Liver (tissue), 9 donors: ENCODE data around the gene DKKL1. TPM values are rescaled to one million over a fixed set of nuclear protein-coding genes. Genes with fewer than 3 reads are reported as not detected.

ENCODE experiments used
- DNase-seq: peaks from one replicate; pipeline ENCODE4 v3.0.0-alpha.2; 2017; ENCODE audit warnings: low spot score
- H3K27ac ChIP-seq, 2 donors: one replicate each; pipeline ENCODE4 v1.7.0; 2013; ENCODE audit warnings: inconsistent platforms in 2 of 2, low read length in 2 of 2, control low read depth in 1 of 2, low read depth in 1 of 2, mild to moderate bottlenecking in 1 of 2
- H3K27me3 ChIP-seq, 4 donors: one replicate each; pipeline versions ENCODE4 v1.6.1 to v1.7.0; 2013; ENCODE audit warnings: low read length in 3 of 4, inconsistent platforms in 1 of 4, mild to moderate bottlenecking in 1 of 4, moderate library complexity in 1 of 4; ENCODE audit not compliant: control insufficient read depth in 4 of 4, insufficient read depth in 4 of 4
- H3K36me3 ChIP-seq, 4 donors: one replicate each; pipeline versions ENCODE4 v1.6.1 to v1.7.0; 2013; ENCODE audit warnings: low read length in 3 of 4, mild to moderate bottlenecking in 3 of 4, low read depth in 1 of 4, moderate library complexity in 1 of 4; ENCODE audit not compliant: control insufficient read depth in 4 of 4, insufficient read depth in 3 of 4
- H3K4me1 ChIP-seq, 4 donors: one replicate each; pipeline versions ENCODE4 v1.6.1 to v1.7.0; 2013; ENCODE audit warnings: low read length in 3 of 4, mild to moderate bottlenecking in 3 of 4, moderate library complexity in 1 of 4; ENCODE audit not compliant: control insufficient read depth in 4 of 4, insufficient read depth in 4 of 4
- H3K4me3 ChIP-seq, 3 donors: one replicate each; pipeline versions ENCODE4 v1.6.1 to v1.7.0; 2013; ENCODE audit warnings: low read length in 3 of 3, control low read depth in 1 of 3, low read depth in 1 of 3, mild to moderate bottlenecking in 1 of 3
- H3K9ac ChIP-seq, 2 donors: one replicate each; pipeline ENCODE4 v1.7.0; 2013; ENCODE audit warnings: low read length in 2 of 2, mild to moderate bottlenecking in 2 of 2, moderate library complexity in 2 of 2, control low read depth in 1 of 2, low read depth in 1 of 2
- H3K9me3 ChIP-seq, 4 donors: one replicate each; pipeline versions ENCODE4 v1.6.1 to v1.7.0; 2013; ENCODE audit warnings: low read length in 3 of 4; ENCODE audit not compliant: control insufficient read depth in 4 of 4
- ATF3 ChIP-seq: IDR thresholded peaks from 2 replicates; pipeline ENCODE4 v1.6.1; 2016; ENCODE audit warnings: antibody characterized with exemption
- EGR1 ChIP-seq, 2 donors: IDR thresholded peaks; 2 replicates each; pipeline ENCODE4 v1.6.1; 2016 to 2018; ENCODE audit warnings: antibody characterized with exemption in 2 of 2, low read depth in 2 of 2
- HNF4A ChIP-seq, 2 donors: conservative IDR thresholded peaks; 2 replicates each; pipeline ENCODE4 v1.6.1; 2016; ENCODE audit warnings: antibody characterized with exemption in 2 of 2, mild to moderate bottlenecking in 2 of 2
- HNF4G ChIP-seq: IDR thresholded peaks from 2 replicates; pipeline ENCODE4 v1.6.1; 2016; ENCODE audit warnings: antibody characterized with exemption
- JUND ChIP-seq, 2 donors: IDR thresholded peaks; 2 replicates each; pipeline ENCODE4 v1.6.1; 2016; ENCODE audit warnings: antibody characterized with exemption in 2 of 2
- NR2F2 ChIP-seq: IDR thresholded peaks from 2 replicates; pipeline ENCODE4 v1.6.1; 2016; ENCODE audit warnings: antibody characterized with exemption
- RXRA ChIP-seq, 2 donors: IDR thresholded peaks; 2 replicates each; pipeline ENCODE4 v1.6.1; 2017 to 2018; ENCODE audit warnings: antibody characterized with exemption in 2 of 2, mild to moderate bottlenecking in 1 of 2
- TAF1 ChIP-seq: conservative IDR thresholded peaks from 2 replicates; pipeline ENCODE4 v1.6.1; 2016; ENCODE audit warnings: antibody characterized with exemption, mild to moderate bottlenecking
- YY1 ChIP-seq: IDR thresholded peaks from 2 replicates; pipeline ENCODE4 v1.6.1; 2016; ENCODE audit warnings: antibody characterized with exemption, mild to moderate bottlenecking
- WGBS: extraction: QIAGEN DNeasy Blood & Tissue Kit; methylation state at CpG from one replicate; pipeline ENCODE4 v1.1.7; 2013; 5-methylcytosine and 5-hydroxymethylcytosine counted together
- polyA plus RNA-seq, 2 donors: library from polyadenylated mRNA; stranded (reverse) in 1 of 2; unstranded in 1 of 2; fragments of 200-250 nt in 1 of 2; fragments of >200 nt in 1 of 2; fragmentation: Nextera tagmentation in 1 of 2; extraction: Ambion mirVana in 1 of 2; gene quantifications; one replicate each; pipeline versions ENCODE4 v1.2.1 to v1.2.3, GENCODE V29; 2013 to 2015
- total RNA-seq, 2 donors: library from RNA; depleted of rRNA; stranded (reverse); fragments of >200 nt; gene quantifications; one replicate each; pipeline ENCODE4 v1.2.3, GENCODE V29; 2014
- TF ChIP-seq, protein P1 (sequence below): fragments of 150-350 bp; IDR thresholded peaks from 2 replicates; pipeline ENCODE4 v1.5.1; 2017; ENCODE audit warnings: improper control_type of control experiment, low read depth, low read length; ENCODE audit not compliant: missing input control
- TF ChIP-seq, protein P2 (sequence below): IDR thresholded peaks from 2 replicates; pipeline ENCODE4 v1.6.1; 2016; ENCODE audit warnings: antibody characterized with exemption
- donor health status: healthy.
- donor health status: healthy.
- donor health status: healthy.
- donor health status: healthy.
- donor health status: healthy.

Gene DKKL1
- total and polyA plus RNA-seq, 4 donors = 0.14 to 0.16 TPM; not detected in 2

DNA sequence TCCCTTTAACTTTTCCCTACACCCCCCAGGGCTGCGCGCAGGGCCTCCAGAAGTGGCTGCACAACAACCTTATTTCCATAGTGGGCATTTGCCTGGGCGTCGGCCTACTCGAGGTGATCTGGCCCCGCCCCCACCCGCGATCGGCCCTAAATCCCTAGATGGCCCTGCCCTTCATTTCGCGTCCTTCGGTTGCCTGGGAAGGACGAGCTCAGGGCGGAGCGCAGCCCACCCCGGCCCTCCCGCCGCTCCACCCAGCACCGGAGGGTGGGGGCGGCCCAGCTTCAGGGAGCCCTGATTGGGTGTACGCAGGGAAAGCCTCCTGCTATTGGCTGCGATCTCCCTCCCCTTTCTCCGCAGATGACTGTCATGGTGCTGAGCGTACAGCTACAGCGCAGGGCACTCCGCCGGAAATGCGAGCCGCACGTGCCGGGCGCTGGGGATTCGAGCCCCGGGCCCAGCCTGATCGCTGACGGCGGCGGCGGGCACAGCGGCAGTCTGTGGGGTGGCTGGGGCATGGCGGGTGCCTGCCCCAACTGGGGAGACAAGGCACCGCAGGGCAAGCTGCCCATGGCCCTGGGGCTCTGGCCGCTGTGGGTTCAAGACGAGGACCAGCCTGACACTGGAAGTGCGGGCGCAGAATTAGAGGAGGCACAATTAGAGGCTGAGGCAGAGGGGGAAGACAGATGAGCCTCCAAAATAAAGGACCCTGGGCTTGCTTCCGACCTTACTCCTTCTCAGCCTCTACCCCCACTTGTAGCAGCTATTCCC is 24.2 kb upstream of the DKKL1 start (continued):
- TF ChIP-seq NR2F2 = no peak
- no peak for TF ChIP-seq JUND (IDR thresholded peaks at IDR 0.05)
- TF ChIP-seq ATF3 = no peak
- TF ChIP-seq RXRA (IDR thresholded peaks at IDR 0.05) = no peak
- TF ChIP-seq EGR1 (IDR thresholded peaks at IDR 0.05; ENCODE audit: low read depth in 2 of 2) = no peak
- no peak for TF ChIP-seq HNF4A (conservative IDR thresholded peaks at IDR 0.05)
- peak; percentile 90 for TF ChIP-seq YY1
- TF ChIP-seq, protein P1, sequence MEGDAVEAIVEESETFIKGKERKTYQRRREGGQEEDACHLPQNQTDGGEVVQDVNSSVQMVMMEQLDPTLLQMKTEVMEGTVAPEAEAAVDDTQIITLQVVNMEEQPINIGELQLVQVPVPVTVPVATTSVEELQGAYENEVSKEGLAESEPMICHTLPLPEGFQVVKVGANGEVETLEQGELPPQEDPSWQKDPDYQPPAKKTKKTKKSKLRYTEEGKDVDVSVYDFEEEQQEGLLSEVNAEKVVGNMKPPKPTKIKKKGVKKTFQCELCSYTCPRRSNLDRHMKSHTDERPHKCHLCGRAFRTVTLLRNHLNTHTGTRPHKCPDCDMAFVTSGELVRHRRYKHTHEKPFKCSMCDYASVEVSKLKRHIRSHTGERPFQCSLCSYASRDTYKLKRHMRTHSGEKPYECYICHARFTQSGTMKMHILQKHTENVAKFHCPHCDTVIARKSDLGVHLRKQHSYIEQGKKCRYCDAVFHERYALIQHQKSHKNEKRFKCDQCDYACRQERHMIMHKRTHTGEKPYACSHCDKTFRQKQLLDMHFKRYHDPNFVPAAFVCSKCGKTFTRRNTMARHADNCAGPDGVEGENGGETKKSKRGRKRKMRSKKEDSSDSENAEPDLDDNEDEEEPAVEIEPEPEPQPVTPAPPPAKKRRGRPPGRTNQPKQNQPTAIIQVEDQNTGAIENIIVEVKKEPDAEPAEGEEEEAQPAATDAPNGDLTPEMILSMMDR = no peak
- TF ChIP-seq TAF1 = peak; percentile 48

- peak overlapping the region; percentile 47 to 61 (median 53) for H3K4me3 ChIP-seq
- H3K4me1 ChIP-seq = peaks cover 2 to 24% (median 11%) of the 10 kb centered on the region in 4 donors
- H3K36me3 ChIP-seq = peaks cover 0 to 5% (median 2%) of the 10 kb centered on the region in 4 donors
- peak; percentile 79 for DNase-seq
- H3K9ac ChIP-seq = peak overlapping the region in 1 of 2 donors; percentile 51
- no peak for TF ChIP-seq JUND (IDR thresholded peaks at IDR 0.05)
- TF ChIP-seq, protein P2, sequence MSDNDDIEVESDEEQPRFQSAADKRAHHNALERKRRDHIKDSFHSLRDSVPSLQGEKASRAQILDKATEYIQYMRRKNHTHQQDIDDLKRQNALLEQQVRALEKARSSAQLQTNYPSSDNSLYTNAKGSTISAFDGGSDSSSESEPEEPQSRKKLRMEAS = peak; percentile 50
- peak overlapping the region; percentile 88 to 95 for H3K27ac ChIP-seq
- H3K9me3 ChIP-seq = no peaks in the 10 kb centered on the region
- WGBS = 9% methylated on average over 36 of the region's 36 CpGs
- no peaks in the 10 kb centered on the region for H3K27me3 ChIP-seq
Measured at GRCh38 chr19:49340069-49340864, 23.4 kb upstream of the DKKL1 start.

GRCh38 chr19:49340865-49341718 is 22.6 kb upstream of the DKKL1 start:
- Histone ChIP-seq H3K36me3 (peaks cover 0 to 5% (median 2%) of the 10 kb centered on the region in 4 donors), H3K4me3 (no peak overlapping the region), H3K27ac (peak overlapping the region in 1 of 2 donors; percentile 95), H3K9me3 (no peaks in the 10 kb centered on the region), H3K4me1 (peaks cover 2 to 24% (median 11%) of the 10 kb centered on the region in 4 donors), H3K9ac (no peak overlapping the region), H3K27me3 (no peaks in the 10 kb centered on the region)
- DNase-seq = no peak
- WGBS = 96% methylated on average over 11 of the region's 11 CpGs
- no peak for TF ChIP-seq HNF4G
